Upper lobe of left lung (tissue), 6 donors: Measurements from ENCODE around the gene IFNA10. TPM values are rescaled to one million over a fixed set of nuclear protein-coding genes. Genes with fewer than 3 reads are reported as not detected.
A peak's percentile ranks its signal among the peaks of the same experiment; 100 is the strongest.
"Not testable (repeated sequence)": the region's sequence is repeated elsewhere in the genome, so short reads cannot be mapped to it uniquely, and the experiment has no call there.

Source experiments
- ATAC-seq, 2 donors: fragments of 200-7000 bp; cut with Tn5 transposase; one replicate each; pipeline ENCODE4 v1.9.1; 2022; ENCODE audit warnings: mild to moderate bottlenecking in 2 of 2, moderate library complexity in 2 of 2; ENCODE audit not compliant: low FRiP score in 2 of 2
- DNase-seq, 2 donors: peaks; one replicate each; pipeline ENCODE4 v3.0.0-alpha.2; 2019 to 2020
- H3K27ac ChIP-seq, 4 donors: fragments of 200-600 bp; sonication (generic); one replicate each; pipeline ENCODE4 v1.5.1; 2016 to 2019
- H3K27me3 ChIP-seq, 4 donors: fragments of 200-600 bp; sonication (generic); one replicate each; pipeline ENCODE4 v1.5.1; 2017 to 2019
- H3K36me3 ChIP-seq, 4 donors: fragments of 200-600 bp; sonication (generic); one replicate each; pipeline ENCODE4 v1.5.1; 2016 to 2019
- H3K4me1 ChIP-seq, 4 donors: fragments of 200-600 bp; sonication (generic); one replicate each; pipeline ENCODE4 v1.5.1; 2018 to 2019
- H3K4me3 ChIP-seq, 4 donors: fragments of 200-600 bp; sonication (generic); one replicate each; pipeline ENCODE4 v1.5.1; 2017 to 2019; ENCODE audit warnings: mild to moderate bottlenecking in 2 of 4, moderate library complexity in 1 of 4
- H3K9me3 ChIP-seq, 4 donors: fragments of 200-600 bp; sonication (generic); one replicate each; pipeline ENCODE4 v1.5.1; 2018 to 2019
- EP300 ChIP-seq, 4 donors: sonication (generic); formaldehyde crosslinking; IDR thresholded peaks; one replicate each; pipeline ENCODE4 v1.5.1; 2017; ENCODE audit warnings: antibody characterized with exemption in 4 of 4, control low read depth in 2 of 4
- POLR2A ChIP-seq, 4 donors: fragments of 450-650 bp; IDR thresholded peaks; one replicate each; pipeline ENCODE4 v1.5.1; 2016 to 2017; ENCODE audit warnings: antibody characterized with exemption in 4 of 4, mild to moderate bottlenecking in 2 of 4
- POLR2AphosphoS5 ChIP-seq, 2 donors: sonication (generic); formaldehyde crosslinking; IDR thresholded peaks; one replicate each; pipeline ENCODE4 v1.5.1; 2017; ENCODE audit warnings: antibody characterized with exemption in 2 of 2
- WGBS, 2 donors: methylation state at CpG; one replicate each; pipeline ENCODE4 v1.1.5; 2017 to 2018; 5-methylcytosine and 5-hydroxymethylcytosine counted together
- total RNA-seq, 6 donors: library from RNA; depleted of rRNA in 4 of 6; stranded (reverse); fragments of >200 nt in 4 of 6; gene quantifications; one replicate each; pipeline versions ENCODE4 v1.1.0 to v1.2.1, GENCODE V29; 2016 to 2021
- TF ChIP-seq, protein P1 (sequence below), 6 experiments: fragments of 450-650 bp in 4 of 6; fragments of 200-600 bp in 2 of 6; sonication (generic) in 2 of 6; IDR thresholded peaks; one replicate each; pipeline ENCODE4 v1.5.1; 2016 to 2019; ENCODE audit warnings: antibody characterized with exemption in 6 of 6
- donor health status: DM: no; HTN: no; CAD: no; lungs with moderate emphysema.
- donor health status: DM: no; HTN: yes; CAD: no; lungs with severe emphysema.

IFNA10 gene
- total RNA-seq, 6 donors from 2014 or later: not detected

DNA sequence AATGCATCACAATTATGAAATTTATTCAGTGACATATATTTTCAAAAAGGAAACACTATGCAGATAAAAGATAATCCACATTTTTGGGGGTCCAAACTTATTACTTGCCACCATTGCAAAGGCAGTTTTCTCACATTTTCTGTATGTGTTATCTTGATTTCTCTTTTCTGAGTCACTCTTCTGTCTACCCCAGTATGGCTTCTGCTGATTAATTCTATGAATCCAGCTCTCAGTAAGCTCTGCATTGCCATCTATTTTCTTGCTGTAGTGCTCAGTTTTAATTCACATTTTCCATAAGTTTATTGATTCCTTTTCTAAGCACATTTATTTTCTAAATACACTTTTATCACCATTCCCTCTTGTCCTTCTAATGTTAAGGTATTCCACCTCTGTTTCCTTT lies 1.7 kb downstream of the IFNA10 start:
- H3K9me3 ChIP-seq: no peaks in the 10 kb centered on the region
- H3K27ac ChIP-seq: no peak overlapping the region
- H3K4me1 ChIP-seq: no peaks in the 10 kb centered on the region
- no peak overlapping the region for H3K4me3 ChIP-seq
- ATAC-seq: no peak
- DNase-seq: no peak
- H3K36me3 ChIP-seq: no peaks in the 10 kb centered on the region
- TF ChIP-seq POLR2A (IDR thresholded peaks at IDR 0.05): no peak
- TF ChIP-seq, protein P1, sequence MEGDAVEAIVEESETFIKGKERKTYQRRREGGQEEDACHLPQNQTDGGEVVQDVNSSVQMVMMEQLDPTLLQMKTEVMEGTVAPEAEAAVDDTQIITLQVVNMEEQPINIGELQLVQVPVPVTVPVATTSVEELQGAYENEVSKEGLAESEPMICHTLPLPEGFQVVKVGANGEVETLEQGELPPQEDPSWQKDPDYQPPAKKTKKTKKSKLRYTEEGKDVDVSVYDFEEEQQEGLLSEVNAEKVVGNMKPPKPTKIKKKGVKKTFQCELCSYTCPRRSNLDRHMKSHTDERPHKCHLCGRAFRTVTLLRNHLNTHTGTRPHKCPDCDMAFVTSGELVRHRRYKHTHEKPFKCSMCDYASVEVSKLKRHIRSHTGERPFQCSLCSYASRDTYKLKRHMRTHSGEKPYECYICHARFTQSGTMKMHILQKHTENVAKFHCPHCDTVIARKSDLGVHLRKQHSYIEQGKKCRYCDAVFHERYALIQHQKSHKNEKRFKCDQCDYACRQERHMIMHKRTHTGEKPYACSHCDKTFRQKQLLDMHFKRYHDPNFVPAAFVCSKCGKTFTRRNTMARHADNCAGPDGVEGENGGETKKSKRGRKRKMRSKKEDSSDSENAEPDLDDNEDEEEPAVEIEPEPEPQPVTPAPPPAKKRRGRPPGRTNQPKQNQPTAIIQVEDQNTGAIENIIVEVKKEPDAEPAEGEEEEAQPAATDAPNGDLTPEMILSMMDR (IDR thresholded peaks at IDR 0.05): no peak
- no peaks in the 10 kb centered on the region for H3K27me3 ChIP-seq

DNA sequence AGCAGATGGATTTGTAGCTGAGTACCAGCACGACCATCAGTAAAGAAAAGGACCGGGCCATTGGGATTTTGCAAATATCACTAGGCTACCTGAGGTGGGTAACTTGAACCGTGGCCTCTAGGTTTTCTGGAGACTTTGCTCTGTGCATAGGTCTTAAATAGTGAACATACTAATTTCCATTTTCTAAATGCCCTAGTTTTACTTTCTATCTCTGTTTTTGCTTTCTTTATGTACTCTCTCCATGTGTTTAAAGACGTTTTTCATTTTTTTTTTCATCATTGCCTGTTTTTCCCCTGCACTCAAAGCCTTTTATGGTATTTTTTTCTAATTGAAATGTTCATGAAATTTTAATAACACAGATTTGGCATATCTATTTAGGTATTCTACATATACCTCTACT lies 4.8 kb downstream of the IFNA10 start, which contains the start of gene IFNA7:
IFNA7 (minus strand) TSS at position 101 of the 400 bp plus-strand sequence; CDS start at position 61, 40 bp downstream.
- WGBS, 2 donors: 72 to 77% methylated on average over 4 of the region's 4 CpGs
- not testable (repeated sequence) for H3K27ac ChIP-seq, ATAC-seq, H3K36me3 ChIP-seq, H3K4me1 ChIP-seq, DNase-seq, H3K4me3 ChIP-seq, H3K27me3 ChIP-seq, H3K9me3 ChIP-seq

DNA sequence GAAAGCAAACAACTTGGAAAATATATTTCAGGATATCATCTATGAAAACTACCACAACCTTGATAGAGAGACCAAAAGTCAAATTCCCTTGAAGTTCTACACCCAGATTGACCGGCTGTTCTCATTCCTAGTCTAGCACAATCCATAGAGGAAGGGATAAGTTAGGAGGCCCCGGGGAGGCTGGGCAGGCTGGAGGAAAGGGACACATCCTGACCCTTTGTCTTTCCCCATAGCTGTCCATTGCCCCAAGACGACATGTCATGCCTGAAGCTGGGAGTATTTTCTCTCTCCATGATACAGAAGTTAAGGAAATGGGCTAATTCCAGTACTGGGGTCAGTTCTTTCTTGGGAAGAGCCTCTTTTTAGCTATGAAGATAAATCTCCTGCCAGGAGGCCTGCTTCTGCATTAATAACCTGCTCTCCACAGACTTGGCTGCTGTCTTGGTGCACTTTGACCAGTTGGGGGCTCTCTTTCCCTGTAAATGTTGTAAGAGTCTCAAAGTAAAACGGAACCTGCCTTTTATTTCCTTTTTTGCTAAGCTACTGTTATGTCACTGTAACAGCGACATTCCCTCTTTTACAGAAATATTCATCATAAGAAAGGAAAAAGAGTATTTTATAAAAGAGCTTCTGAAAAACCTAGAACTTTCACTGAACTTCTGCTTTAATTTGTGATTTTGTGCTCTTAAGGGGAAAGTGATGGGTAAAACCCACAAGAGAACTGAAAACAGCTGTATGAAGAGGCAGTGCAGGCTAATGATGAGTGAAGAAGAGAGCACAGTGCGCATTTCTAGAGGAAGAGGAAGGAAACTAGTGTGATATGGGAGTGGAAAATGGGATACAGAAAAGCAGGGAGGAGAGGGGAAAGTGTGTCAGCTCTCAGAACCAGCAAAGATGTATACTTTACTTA lies 11.8 kb downstream of the IFNA10 start:
- H3K27me3 ChIP-seq, H3K4me3 ChIP-seq, H3K27ac ChIP-seq, H3K36me3 ChIP-seq, DNase-seq, H3K4me1 ChIP-seq, H3K9me3 ChIP-seq: not testable (repeated sequence)
- TF ChIP-seq, protein P1 (IDR thresholded peaks at IDR 0.05): peak in 4 of 6 experiments; percentile 27 to 40 (median 36)
- peak; percentile 63 to 93 for ATAC-seq
- WGBS, 2 donors: 38 to 44% methylated on average over 6 of the region's 6 CpGs

DNA sequence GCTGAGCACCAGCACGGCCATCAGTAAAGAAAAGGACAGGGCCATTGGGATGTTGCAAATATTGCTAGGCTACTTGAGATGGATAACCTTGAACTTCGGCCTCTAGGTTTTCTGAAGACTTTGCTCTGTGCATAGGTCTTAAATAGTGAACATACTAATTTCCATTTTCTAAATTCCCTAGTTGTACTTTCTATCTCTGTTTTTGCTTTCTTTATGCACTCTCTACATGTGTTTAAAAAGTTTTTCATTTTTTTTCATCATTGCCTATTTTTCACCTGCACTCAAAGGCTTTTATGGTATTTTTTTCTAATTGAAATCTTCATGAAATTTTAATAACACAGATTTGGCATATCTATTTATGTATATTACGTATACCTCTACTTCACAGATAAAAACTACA lies 19.5 kb downstream of the IFNA10 start, which contains the start of gene IFNA4:
IFNA4 (minus strand) TSS at position 101 of the 400 bp plus-strand sequence; CDS start at position 45, 56 bp downstream.
- not testable (repeated sequence) for H3K9me3 ChIP-seq, DNase-seq, H3K36me3 ChIP-seq, ATAC-seq, H3K4me3 ChIP-seq, H3K4me1 ChIP-seq, H3K27me3 ChIP-seq, H3K27ac ChIP-seq
- WGBS, 2 donors: 92 to 94% methylated on average over 3 of the region's 3 CpGs

DNA sequence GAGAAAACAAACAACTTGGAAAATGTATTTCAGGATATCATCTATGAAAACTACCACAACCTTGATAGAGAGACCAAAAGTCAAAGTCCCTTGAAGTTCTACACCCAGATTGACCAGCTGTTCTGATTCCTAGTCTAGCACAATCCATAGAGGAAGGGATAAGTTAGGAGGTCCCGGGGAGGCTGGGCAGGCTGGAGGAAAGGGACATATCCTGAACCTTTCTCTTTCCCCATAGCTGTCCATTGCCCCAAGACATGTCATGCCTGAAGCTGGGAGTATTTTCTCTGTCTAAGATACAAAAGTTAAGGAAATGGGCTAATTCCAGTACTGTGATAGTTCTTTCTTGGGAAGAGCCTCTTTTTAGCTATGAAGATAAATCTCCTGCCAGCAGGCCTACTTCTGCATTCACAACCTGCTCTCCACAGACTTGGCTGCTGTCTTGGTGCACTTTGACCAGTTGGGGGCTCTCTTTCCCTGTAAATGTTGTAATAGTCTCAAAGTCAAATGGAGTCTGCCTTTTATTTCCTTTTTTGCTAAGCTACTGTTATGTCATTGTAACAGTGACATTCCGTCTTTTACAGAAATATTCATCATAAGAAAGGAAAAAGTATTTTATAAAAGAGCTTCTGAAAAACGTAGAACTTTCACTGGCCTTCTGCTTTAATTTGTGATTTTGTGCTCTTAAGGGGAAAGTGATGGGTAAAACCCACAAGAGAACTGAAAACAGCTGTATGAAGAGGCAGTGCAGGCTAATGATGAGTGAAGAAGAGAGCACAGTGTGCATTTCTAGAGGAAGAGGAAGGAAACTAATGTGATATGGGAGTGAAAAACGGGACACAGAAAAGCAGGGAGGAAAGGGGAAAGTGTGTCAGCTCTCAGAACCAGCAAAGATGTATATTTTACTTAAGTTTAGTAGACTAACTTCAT lies 23.9 kb downstream of the IFNA10 start:
- not testable (repeated sequence) for DNase-seq, H3K27ac ChIP-seq, H3K4me1 ChIP-seq, H3K36me3 ChIP-seq, H3K4me3 ChIP-seq, H3K9me3 ChIP-seq, H3K27me3 ChIP-seq
- WGBS, 2 donors: 40 to 46% methylated on average over 4 of the region's 4 CpGs
- TF ChIP-seq, protein P1 (IDR thresholded peaks at IDR 0.05): peak in 2 of 6 experiments; percentile 7 to 16
- peak; percentile 55 to 86 for ATAC-seq

DNA sequence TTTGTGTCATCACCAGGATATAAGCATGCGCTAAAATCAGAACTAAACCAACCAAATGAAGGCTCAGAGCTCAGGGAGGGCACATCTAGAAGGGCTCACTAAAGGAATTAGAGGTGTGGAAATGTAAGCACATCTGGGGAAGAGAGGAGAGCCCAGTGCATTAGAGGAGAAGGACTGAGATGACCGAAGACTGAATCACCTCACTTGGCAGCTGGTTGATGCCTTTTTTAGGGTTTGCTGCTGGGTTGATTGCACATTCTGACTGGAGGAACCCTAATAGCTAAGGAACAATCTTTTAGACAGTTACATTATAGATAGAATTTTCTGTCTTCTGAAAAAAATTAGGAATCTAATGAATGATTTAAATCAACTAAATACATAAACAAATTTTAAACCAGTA lies 32.3 kb downstream of the IFNA10 start:
- Histone ChIP-seq H3K4me3 (no peak overlapping the region), H3K27me3 (no peaks in the 10 kb centered on the region), H3K4me1 (no peaks in the 10 kb centered on the region), H3K27ac (no peak overlapping the region), H3K36me3 (no peaks in the 10 kb centered on the region), H3K9me3 (no peaks in the 10 kb centered on the region)
- TF ChIP-seq, protein P1 (IDR thresholded peaks at IDR 0.05): no peak
- TF ChIP-seq POLR2AphosphoS5 (IDR thresholded peaks at IDR 0.05) (no peak), EP300 (IDR thresholded peaks at IDR 0.05) (no peak), POLR2A (IDR thresholded peaks at IDR 0.05) (no peak)
- WGBS, 2 donors: 85 to 86% methylated on average over 2 of the region's 2 CpGs
- DNase-seq (no peak), ATAC-seq (no peak)
